Renal pelvis (tissue), 4 donors: ENCODE results near the gene PHACTR1. TPM values are rescaled to one million over a fixed set of nuclear protein-coding genes. Genes with fewer than 3 reads are reported as not detected.
A peak's percentile ranks its signal among the peaks of the same experiment; 100 is the strongest.

ENCODE experiments used
- DNase-seq: peaks from one replicate; pipeline ENCODE4 v3.0.0-alpha.2; 2013
- polyA plus RNA-seq, 3 donors: library from polyadenylated mRNA; unstranded; fragments of 120-200 nt; gene quantifications; one replicate each; pipeline ENCODE4 v1.2.1, GENCODE V29; 2013; ENCODE audit not compliant: insufficient read length in 3 of 3

Gene PHACTR1
- polyA plus RNA-seq, 3 donors: 12.5 to 23.6 (median 17.9) TPM

DNA sequence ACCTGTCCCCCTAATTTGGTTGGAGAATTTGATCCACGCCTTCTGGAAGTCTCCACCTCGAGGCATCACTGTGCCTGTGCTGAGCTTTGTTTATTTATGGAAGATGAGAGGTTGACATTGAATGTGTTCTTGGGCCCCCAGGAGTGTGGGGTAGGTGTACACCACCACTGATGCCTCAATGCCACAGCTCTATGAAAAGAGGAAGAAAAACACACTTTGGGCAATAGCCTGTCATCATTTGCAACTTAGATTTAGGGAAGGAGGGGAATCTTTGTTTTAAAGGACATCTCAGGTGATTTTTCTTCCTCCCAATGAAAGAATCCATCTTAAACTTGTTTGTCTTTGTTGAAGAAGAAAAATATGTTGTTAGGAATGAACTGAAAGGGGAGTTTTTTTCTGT lies 569.1 kb downstream of the PHACTR1 start:
- no peak for DNase-seq

DNA sequence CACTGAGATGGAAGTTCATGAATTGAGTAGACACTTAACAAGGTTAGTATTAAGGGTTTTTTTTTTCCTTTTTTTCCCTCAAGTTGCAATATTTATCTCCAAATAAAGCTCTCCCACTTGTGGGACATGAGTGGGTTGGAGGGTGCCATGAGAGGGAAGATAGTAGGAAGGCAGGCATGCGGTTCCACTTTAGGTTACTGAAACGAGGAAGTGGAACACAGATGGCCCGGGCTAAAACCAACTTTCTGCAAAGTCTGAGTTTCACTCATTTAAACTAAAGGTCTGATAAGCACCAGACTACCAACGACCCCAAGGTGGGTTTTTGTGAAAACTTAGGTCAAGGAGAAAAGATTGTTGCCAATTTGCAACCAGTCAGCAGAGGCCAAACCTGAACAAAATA lies 569.6 kb downstream of the PHACTR1 start:
- no peak for DNase-seq

DNA sequence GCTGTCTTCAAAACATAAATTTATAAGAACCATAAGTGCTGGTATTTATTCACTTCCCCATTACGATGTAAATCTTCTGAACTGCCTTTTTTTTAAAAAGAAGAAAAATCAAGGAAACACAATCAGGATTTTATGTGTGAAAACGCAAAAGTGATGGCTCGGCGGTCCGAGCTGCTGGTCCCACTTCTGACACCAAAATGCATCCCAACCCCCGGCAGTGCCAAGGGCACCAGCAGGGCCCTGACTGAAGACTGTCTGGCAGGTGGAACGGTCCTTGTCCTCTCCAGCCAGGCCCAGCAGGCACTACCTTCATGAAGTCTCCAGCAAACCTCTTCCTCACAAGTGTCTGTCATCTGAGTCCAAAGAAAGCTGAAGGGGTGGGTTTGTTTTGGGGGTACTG lies 570.5 kb downstream of the PHACTR1 start:
- no peak for DNase-seq

DNA sequence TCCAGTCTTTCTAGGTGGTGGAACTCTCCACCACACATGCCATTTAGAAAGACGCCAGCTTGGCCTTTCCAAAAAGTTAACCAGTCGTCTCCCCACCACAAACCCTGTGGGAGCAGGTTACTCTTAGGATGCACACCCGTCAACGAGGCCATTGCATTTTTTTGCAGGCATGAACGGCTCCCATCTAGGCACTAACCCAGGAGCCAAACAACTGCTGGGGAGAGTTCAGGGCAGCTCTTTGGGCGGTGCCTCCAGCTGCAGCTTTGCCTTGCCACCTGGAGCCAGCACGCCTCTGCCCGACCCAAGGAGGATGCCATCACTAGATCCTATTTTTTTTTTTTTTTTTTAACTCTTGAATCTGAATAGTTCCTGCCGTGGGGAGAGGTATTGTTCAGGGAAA lies 571.9 kb downstream of the PHACTR1 start:
- no peak for DNase-seq

DNA sequence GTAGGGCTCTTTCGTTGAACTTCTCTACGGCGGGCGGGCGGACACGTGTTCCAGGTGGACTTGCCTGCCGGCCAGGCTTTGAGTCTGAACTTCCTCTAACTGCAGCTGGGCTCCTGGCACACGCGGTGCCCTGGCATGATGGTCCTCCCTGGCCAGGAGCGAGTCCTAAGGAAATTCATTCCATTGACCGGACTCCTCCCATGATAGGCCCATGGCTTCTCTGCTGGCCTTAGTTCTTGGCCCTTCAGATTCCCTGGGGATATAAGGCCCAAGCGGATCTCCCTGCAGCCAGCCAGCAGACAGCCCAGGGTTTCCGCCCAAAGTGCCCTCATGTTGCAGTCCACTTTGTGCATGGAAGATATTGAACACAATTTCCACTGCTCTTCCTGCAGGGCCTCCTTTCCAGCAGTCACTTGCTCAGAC lies 572.4 kb downstream of the PHACTR1 start:
- no peak for DNase-seq

DNA sequence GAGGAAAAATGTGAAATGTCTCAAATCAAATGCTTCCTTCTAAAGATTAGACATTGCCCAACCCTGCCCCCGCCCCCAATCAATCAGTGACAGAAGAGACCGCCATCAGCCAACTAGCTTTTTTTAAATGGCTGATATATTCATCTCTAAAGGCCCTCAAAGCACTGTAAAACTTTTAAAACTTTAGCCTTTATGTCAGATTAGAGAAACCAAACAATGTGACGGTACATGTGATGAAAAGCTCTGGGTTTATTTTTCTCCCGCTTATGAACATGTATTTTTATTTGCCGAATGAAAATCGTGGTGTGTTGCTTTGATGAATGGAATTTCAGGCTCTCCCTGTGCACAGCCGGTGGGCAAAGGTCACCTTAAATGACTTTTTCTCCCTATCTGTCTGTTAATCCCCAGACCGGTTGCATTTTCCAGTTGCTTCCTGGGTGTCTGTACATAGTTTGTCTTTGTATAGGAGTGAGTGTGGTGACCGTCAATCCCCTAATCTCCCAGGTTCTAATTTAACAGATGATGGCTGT lies 573.3 kb downstream of the PHACTR1 start:
- DNase-seq: peak; percentile 37

DNA sequence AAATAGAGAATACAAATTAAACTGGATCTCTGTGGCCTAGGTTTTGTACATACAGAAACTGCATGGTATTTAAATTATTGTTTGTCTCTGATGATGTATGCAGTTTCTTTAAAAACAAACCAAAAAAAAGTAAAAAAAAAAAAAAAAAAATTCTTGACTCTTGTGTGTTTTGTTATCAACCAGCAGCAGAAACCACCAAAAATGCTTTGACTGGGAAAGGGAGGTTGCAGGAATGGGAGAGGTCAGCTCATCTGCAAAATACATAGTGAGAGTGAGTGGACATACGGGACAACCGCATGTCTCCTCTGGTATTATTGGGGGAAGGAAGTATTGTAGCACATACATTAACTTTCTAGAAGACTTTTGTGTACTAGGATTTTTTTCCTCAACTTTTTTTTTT lies 573.8 kb downstream of the PHACTR1 start:
- DNase-seq: no peak

DNA sequence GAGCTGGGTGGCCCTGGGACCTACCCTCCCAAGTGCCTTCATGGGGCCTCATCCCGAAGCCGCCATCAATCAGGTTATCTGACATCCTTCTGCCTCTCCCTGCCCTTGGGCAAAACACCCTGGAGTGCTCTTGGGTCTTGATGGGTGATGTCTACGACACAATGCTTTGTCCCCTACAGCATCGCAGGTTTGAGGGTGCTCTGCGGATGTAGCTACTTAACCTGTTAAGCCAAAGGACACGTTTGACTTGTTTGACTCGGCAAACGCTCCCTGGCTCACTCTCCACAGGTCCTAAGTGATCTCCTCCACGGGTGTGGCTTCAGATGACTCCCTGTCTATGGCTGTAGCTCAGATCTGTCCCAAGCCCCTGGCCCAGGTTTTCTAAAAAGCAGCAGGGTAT lies 576.2 kb downstream of the PHACTR1 start:
- DNase-seq: no peak

DNA sequence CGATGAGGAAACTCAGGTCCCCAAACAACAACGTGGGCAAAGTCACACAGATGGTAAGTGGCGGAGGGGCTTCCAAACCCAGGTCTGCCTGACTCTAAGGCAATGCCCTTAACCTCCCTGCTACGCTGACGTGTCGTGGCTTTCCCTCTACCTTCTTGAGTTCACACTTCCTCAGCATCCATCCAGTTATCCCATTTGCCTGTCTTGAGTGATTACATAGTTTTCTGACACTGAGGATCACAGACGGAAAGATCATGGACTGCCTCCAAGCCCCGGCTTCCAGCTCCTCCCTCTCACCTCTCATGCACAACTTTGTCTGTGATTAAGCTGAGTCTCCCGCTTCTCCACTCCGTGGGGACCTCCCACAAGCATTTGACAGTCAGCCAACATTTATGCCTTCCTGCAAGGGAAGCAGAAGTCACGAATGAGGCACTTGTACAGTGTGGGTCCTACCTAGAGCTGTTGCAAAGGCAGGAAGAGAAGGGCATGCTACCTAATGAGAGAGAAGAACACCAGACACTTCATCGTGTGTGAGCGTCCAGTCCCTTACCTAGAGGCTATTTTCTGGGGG lies 578.0 kb downstream of the PHACTR1 start:
- no peak for DNase-seq

DNA sequence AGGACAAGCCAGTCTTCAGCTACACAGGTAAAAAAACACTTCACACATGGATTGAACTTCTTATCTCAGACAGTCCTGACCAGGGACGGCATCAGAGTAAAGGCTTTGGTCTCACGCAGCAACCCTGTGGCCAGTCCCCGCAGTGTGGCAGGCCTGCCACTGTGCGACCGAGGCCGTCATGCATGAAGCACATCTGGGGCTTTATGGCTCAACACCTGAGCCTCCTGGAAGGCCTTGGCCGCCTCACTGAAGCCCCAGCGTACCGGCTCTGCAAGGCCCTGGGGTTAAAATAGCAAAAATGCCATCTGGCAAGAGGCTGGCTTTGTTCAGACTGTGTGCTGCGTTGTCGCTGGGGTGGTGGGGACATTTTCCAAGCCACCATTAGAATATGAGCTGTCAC lies 579.0 kb downstream of the PHACTR1 start:
- DNase-seq: no peak

DNA sequence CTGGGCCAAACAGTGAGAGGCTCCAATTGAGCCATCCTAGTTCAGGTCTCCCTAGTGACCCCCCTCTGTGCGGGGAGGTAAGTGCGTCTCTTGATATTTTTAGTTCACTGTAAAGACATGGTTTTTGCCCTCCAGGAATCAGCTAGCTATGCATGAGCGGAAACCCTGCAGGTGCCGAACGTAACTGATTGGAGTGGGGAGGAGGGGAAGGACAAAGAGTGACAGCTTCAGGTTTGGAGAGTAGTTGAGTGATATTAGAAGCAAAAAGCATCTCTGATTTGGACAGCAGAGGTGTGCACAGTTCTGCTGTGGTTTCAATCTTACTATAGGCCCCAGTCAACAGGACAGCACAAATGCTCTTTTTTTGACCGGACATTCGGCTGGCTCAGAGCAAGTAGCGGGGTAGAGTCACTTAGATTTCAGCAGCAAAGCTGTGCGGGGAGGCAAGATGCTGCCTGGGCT lies 580.0 kb downstream of the PHACTR1 start:
- DNase-seq: no peak

DNA sequence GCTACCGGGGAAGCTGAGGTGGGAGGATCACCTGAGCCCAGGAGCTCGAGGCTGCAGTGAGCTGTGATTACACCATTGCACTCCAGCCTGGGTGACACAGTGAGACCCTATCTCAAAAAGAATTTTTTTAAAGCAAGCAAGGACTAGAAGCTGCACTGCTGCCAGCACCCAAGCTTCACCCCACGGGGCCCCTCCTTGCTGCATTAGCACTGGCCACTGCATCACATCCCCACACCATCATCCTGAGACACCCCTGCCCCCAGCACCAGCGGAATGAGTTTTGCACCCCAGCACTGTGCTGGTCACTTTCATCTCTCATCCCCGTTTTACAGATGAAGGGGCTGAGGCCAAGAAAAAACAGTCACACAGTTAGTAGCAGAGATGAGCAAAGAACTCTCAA lies 580.8 kb downstream of the PHACTR1 start:
- DNase-seq: no peak

DNA sequence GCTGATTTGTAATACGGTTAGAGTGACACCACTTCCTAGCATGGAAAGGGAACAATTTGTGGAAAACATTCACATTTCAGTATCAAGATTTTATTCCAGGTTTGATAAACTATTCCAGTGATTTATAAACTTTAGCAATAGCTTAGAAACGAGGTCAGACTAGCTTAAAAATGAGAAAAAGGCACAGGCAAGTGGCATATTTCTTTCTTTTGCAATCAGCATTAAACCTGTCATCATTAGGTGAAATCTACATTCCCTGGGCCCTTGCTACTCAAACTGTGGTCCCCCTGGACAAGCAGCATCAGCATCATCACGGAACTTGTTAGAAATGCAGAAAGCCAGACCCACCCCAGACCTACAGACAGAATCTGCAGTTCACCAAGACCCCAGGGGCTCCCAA lies 581.9 kb downstream of the PHACTR1 start:
- DNase-seq: no peak

DNA sequence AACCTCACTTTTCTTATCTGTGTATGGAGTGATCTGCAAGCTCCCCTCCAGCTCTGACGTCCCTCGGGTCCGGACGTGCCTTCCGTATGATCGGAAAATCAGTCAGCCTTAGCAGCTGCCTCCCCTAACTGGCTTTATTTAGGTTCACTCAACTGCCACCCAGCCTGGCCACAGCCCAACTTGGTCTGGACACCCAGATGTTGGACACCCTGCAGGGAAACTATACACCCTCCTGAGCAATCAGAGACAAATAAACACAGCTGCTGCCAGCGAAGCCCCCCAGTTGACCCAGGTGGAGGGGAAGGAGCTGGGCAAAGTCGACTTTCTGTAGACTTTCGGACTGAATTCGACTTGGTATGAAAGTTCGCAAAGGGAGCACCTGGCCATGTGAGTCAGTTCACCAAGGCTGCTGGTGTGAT lies 582.8 kb downstream of the PHACTR1 start:
- DNase-seq: no peak

DNA sequence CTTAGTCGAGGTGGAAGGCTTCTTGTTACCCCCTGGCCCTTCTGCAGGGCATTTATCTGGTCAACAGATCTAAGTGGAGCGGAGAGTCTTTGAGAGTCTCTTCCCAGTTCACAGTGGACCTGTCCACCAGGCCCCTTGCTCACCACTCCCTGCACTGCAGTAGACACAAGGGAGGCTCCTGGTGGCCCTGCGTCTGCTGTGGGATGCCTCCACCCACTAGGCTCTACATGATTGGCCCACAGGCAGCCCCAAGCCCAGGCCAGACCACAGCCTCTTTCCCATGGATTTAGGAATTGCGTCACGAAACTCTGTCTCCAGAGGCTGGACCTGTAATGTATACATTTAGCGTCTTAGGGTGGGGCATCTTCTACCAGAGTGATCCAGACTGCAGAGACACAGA lies 583.4 kb downstream of the PHACTR1 start:
- no peak for DNase-seq

DNA sequence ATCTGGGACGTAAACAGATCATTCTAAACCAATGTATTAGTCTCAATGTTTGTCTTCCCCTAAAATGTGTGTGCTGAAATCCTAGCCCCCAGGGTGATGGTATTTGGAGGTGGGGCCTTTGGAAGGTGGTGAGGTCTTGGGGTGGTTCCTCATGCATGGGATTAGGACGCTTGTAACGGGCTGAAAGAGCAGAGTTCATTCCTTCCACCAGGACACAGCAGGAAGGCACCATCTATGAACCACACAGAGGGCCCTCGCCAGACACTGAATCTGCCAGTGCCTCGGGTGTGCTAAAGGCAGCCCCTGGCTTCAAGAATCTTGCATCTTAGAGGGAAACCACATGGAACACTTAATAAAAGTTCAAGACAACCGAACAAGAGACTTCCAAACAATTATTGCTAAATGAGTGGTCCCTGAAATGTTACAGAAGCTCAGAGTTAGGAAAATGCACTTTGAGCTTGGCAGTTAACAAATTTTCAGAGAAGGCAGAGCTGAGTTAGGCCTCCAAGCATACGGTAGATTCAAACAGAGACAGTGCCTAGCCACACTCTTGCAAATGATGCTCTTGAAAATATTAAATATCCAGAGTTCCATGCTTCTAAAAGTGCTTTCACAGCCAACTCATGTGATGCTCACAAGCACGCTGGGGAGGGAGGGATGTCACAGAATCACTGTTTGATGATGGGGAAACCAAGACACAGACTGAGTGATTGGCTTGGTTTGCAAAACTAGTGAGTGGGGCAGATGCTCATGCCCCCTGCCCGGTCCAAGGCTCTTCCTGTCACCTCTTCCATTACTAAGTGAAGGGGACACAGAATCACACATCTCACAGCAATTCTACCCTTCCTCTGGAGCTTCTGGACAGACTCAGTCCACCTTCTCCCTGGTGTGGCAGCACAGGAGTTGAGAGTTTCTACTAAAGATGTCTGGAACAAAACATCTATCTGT lies 584.4 kb downstream of the PHACTR1 start:
- no peak for DNase-seq

DNA sequence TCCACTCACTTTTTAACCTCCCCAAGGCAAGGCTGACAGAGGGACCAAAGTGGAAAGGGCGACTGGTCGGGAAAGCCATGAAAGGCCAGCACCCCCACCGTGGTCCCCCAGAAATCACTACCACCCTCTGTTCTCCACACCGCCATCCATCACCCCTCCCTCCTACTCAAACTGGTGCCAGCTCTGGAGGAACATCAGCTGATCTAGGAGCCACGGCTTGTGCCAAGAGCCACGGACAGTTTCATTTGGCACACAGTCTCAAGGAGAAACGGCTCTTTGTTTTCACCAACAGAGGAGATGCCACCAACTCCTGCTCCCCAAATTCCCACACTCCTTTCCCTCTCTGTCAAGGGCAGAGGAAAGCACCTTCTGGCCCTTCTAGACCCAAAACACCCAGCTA lies 585.7 kb downstream of the PHACTR1 start:
- DNase-seq: no peak

DNA sequence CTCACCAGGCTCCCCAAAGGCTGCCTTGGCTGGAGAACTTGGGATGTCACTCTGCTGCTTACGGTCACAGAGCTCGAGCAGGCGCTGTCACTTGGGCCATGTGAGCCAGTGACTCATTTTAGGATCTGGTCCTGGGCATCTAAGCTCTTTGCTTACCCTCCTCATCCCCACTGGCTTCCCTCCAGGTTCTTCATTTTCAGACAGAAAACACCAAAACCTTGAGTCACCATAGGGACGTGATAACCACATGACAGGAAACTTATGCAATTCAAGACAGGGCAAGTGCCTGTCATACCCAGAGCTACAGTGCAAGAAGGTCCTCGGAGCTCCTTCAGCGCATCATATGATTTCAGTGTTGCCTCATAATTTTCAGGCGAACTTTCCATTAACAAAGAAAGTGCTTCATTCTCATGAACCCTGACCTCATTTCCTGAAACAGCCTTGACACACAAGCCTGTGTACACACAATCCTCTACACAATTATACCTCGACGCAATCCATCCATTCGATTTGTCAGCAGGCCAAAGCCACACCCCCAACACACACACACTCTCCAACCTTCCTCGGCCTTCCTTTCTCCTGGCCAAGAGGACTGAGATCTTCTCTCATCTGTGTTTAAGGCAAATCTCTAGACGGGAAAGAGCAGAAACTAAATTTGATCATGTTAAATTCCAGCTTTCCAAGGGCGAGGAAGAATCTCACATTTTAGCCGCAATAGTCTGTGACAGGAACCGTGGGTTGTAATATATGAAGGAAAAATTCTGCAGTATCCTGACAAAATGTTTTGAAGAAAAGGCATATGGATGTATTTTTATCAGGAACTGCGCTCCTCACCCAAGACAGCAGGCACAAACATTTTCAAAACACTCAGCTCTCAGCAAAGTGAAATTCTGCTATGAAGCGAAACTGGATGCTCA lies 586.4 kb downstream of the PHACTR1 start:
- DNase-seq: no peak

DNA sequence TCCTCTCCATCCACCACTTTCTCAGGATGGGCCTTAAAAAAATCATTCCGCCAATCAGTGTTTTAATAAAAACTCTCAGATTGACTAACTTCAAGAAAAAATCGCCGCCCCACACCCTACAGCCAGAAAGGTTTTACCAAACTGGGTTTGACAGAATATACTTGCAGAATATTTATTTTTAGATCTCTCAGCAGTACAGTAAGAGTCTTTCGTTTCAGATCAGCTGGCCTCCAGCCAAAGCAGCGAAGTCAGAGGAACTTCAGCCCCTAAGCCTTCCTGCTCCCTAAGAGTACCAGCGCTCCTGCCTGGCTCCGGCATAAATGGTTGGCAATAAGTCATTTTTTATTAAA lies 587.1 kb downstream of the PHACTR1 start:
- peak; percentile 30 for DNase-seq

DNA sequence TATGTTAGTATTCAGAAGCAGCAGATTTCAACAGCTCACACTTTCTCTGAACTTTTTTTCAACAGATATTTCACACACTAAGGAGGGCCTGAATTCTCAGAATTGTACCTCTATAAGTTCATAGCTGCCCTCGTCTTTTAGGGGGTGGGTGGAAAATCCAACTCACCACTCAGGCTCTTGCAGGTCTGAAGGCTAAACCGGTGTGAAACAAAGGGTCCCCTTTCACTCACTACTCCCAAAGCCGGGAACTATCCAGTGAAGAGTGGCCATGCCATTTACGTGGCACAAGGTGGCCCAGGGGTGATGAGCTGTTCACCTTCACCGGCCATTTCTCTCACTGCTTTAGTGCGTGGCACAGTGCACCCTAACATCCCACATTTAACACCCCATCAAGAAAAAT lies 587.5 kb downstream of the PHACTR1 start:
- DNase-seq: no peak

DNA sequence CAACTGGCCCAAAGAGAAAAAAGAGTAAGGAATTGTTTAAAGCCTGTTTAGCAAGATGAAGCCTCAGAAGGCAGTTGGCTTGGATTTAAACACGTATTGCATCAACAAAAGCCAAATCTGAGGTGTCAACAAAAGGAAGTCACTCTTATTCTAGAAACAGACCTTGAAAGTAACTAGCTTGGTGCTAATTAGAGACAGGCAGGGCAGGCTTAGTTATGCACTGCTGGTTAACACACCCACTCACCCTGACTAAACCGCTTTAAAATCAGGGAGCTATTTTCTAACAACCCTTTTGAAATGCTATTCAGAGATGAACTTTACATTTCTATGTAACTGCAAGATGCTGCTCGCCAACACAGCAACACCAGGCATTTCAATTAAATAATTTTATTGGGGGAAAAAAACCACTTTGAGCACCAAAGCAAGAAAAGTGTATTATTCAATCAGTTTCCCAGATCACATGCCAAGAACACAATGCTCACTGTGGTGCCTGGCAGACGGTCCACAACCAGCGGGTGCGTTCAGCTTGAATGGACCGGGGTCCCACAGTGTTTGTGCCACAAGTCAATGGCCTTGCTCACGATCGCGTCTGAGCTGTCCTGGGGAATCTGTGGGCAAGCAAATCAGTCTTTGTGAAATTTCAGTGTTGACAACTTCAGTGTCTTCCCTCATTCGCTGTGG lies 588.2 kb downstream of the PHACTR1 start:
- DNase-seq: no peak

DNA sequence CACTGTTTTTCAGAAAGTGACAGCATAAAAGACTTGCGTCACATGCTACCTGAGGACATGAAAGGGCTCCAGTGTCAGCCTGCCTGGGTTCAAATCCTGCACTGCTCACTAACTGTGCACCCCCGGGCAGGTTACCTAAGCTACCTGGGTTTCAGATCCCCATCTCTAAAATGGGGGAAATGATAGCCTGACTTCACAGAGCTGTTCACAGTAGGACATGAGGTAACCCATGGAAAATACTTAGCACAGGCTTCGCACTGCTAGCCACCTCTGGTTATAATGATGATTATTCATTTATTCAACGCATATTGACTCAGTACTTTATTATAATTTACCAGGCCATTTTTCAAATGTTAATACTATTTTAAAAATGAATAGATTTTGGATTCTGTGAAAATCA lies 588.7 kb downstream of the PHACTR1 start:
- no peak for DNase-seq
